SU-DHL-6 (cell line): Measurements from ENCODE around the gene CPB1.

Source experiments
- H2AFZ ChIP-seq: fragments of 200-600 bp; sonication (generic); 2 replicates; pipeline ENCODE4 v1.6.1; 2014; ENCODE audit warnings: low read depth, mild to moderate bottlenecking, moderate library complexity, mixed read lengths, antibody characterized with exemption, low read length; ENCODE audit not compliant: severe bottlenecking
- H3F3A ChIP-seq: fragments of 200-600 bp; shearing (Covaris generic); 2 replicates; pipeline ENCODE4 v1.6.0; 2016; ENCODE audit warnings: antibody characterized with exemption, mild to moderate bottlenecking; ENCODE audit not compliant: insufficient read depth
- H3K27ac ChIP-seq: fragments of 200-600 bp; sonication (generic); 2 replicates; pipeline ENCODE4 v1.5.1; 2016; ENCODE audit warnings: low read depth, mild to moderate bottlenecking, low read length, moderate library complexity, mixed read lengths
- H3K27me3 ChIP-seq: fragments of 200-600 bp; sonication (generic), shearing (Covaris generic); 2 replicates; pipeline ENCODE4 v1.6.0; 2014; ENCODE audit warnings: mild to moderate bottlenecking, low read length
- H3K36me3 ChIP-seq: fragments of 200-600 bp; sonication (generic); 2 replicates; pipeline ENCODE4 v1.6.1; 2014; ENCODE audit warnings: mild to moderate bottlenecking, low read length, mixed read lengths
- H3K4me2 ChIP-seq: fragments of 300-600, 200-600 bp; shearing (Covaris generic), sonication (generic); 2 replicates; pipeline ENCODE4 v1.6.0; 2014; ENCODE audit warnings: low read length, low read depth, mild to moderate bottlenecking; ENCODE audit not compliant: poor library complexity, severe bottlenecking
- H3K4me3 ChIP-seq: fragments of 200-600 bp; sonication (generic); 2 replicates; pipeline ENCODE4 v1.5.1; 2014; ENCODE audit warnings: antibody characterized with exemption, low read length, mild to moderate bottlenecking, mixed read lengths; ENCODE audit not compliant: insufficient read depth, poor library complexity, severe bottlenecking
- H3K79me2 ChIP-seq: fragments of 200-600 bp; sonication (generic); 2 replicates; pipeline ENCODE4 v1.6.1; 2014; ENCODE audit warnings: mild to moderate bottlenecking, low read length, moderate library complexity; ENCODE audit not compliant: insufficient read depth
- H3K9ac ChIP-seq: fragments of 200-600 bp; sonication (generic); 2 replicates; pipeline ENCODE4 v1.7.0; 2014; ENCODE audit warnings: mild to moderate bottlenecking, low read length
- H3K9me2 ChIP-seq: fragments of 200-600 bp; sonication (generic); replicated peaks from 2 replicates; pipeline ENCODE4 v1.6.1; 2014; ENCODE audit warnings: low read length; ENCODE audit not compliant: insufficient read depth
- H3K9me3 ChIP-seq: fragments of 200-600 bp; sonication (generic); 2 replicates; pipeline ENCODE4 v1.6.1; 2014; ENCODE audit warnings: low read length, mixed read lengths; ENCODE audit not compliant: insufficient read depth
- H4K20me1 ChIP-seq: fragments of 200-600 bp; sonication (generic); 2 replicates; pipeline ENCODE4 v1.6.1; 2014; ENCODE audit warnings: low read depth, mild to moderate bottlenecking, antibody characterized with exemption, low read length, moderate library complexity, mixed read lengths
- CTCF ChIP-seq: fragments of 200-600 bp; sonication (generic); IDR thresholded peaks from one replicate; pipeline ENCODE4 v1.5.1; 2017; ENCODE audit warnings: antibody characterized with exemption, mild to moderate bottlenecking, low read length, moderate library complexity; ENCODE audit not compliant: insufficient read depth, poor library complexity, severe bottlenecking
- EZH2phosphoT487 ChIP-seq: fragments of 200-600 bp; sonication (generic), shearing (Covaris generic); conservative IDR thresholded peaks from 2 replicates; pipeline ENCODE4 v1.6.1; 2018; ENCODE audit warnings: mild to moderate bottlenecking, antibody characterized with exemption, low read length, moderate library complexity, mixed read lengths

The CPB1 gene

GRCh38 chr3:148833223-148833622, 5.6 kb downstream of the CPB1 start:
- Histone ChIP-seq H2AFZ (no peak overlapping the region), H3K4me2 (no peak overlapping the region), H3K36me3 (no peaks in the 10 kb centered on the region), H3K27ac (no peak overlapping the region), H4K20me1 (no peaks in the 10 kb centered on the region), H3K27me3 (no peaks in the 10 kb centered on the region), H3K9me3 (no peaks in the 10 kb centered on the region), H3K9ac (no peak overlapping the region), H3K9me2 (no peaks in the 10 kb centered on the region), H3F3A (no peaks in the 10 kb centered on the region), H3K4me3 (no peak overlapping the region), H3K79me2 (no peaks in the 10 kb centered on the region)
- TF ChIP-seq CTCF (no peak), EZH2phosphoT487 (no peak)

- Histone ChIP-seq H3F3A (no peaks in the 10 kb centered on the region), H3K9ac (no peak overlapping the region), H3K4me2 (no peak overlapping the region), H3K9me3 (no peaks in the 10 kb centered on the region), H3K9me2 (no peaks in the 10 kb centered on the region), H4K20me1 (no peaks in the 10 kb centered on the region), H2AFZ (no peak overlapping the region), H3K27me3 (no peaks in the 10 kb centered on the region), H3K79me2 (no peaks in the 10 kb centered on the region), H3K27ac (no peak overlapping the region), H3K36me3 (no peaks in the 10 kb centered on the region), H3K4me3 (no peak overlapping the region)
- TF ChIP-seq EZH2phosphoT487 = no peak
- no peak for TF ChIP-seq CTCF
These were observed 12.2 kb downstream of the CPB1 start for GRCh38 chr3:148839805-148840204.

GRCh38 chr3:148840451-148840850, 12.8 kb downstream of the CPB1 start:
- Histone ChIP-seq H4K20me1 (no peaks in the 10 kb centered on the region), H3F3A (no peaks in the 10 kb centered on the region), H3K27me3 (no peaks in the 10 kb centered on the region), H3K4me2 (no peak overlapping the region), H3K9ac (no peak overlapping the region), H3K79me2 (no peaks in the 10 kb centered on the region), H3K9me2 (no peaks in the 10 kb centered on the region), H2AFZ (no peak overlapping the region), H3K9me3 (no peaks in the 10 kb centered on the region), H3K4me3 (no peak overlapping the region), H3K27ac (no peak overlapping the region), H3K36me3 (no peaks in the 10 kb centered on the region)
- TF ChIP-seq EZH2phosphoT487 (no peak), CTCF (no peak)
